ENCODE results near the gene EPN2. TPM values are rescaled to one million over a fixed set of nuclear protein-coding genes. Genes with fewer than 3 reads are reported as not detected.

The EPN2 gene
- total RNA-seq, 4 donors from 2014 or later = 20.4 to 39.0 (median 31.6) TPM

DNA sequence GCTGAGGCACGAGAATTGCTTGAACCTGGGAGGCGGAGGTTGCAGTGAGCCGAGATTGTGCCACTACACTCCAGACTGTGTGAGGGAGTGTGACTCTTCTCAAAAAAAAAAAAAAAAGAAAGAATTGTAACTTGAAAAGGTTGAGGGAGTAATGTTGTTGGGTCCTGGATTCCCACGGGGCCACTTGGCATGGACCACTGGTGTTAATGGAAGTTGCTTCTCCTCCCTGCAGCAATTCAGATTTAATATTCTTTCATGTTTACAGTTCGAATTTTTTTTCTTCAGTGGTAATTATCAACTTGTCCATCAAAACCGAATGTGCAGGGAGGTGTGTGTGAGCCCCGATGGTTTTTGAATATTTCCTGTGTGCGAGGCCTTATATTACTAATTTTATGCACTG, 7.2 kb downstream of the EPN2 start:
- TF ChIP-seq, protein P1, sequence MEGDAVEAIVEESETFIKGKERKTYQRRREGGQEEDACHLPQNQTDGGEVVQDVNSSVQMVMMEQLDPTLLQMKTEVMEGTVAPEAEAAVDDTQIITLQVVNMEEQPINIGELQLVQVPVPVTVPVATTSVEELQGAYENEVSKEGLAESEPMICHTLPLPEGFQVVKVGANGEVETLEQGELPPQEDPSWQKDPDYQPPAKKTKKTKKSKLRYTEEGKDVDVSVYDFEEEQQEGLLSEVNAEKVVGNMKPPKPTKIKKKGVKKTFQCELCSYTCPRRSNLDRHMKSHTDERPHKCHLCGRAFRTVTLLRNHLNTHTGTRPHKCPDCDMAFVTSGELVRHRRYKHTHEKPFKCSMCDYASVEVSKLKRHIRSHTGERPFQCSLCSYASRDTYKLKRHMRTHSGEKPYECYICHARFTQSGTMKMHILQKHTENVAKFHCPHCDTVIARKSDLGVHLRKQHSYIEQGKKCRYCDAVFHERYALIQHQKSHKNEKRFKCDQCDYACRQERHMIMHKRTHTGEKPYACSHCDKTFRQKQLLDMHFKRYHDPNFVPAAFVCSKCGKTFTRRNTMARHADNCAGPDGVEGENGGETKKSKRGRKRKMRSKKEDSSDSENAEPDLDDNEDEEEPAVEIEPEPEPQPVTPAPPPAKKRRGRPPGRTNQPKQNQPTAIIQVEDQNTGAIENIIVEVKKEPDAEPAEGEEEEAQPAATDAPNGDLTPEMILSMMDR (IDR thresholded peaks at IDR 0.05; ENCODE audit: low read depth) = no peak

DNA sequence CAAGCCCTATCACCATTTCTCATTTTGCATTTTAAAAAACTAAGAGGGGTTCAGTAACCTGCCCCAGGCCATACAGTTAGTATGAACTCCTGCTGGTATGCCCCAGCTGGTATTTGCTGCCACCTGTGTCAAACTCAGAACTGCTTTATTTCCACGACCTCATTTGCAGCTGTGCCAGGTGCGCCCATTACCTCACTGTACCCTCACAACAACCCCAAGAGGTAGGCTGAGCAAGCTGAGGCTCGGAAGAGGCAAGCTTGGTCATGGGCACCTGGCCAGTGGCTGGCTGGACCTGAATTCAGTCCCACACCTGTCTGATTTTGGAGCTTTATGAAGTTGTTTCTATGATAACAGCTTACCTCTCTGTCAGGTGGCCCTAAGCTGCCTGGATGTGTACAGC, 7.6 kb downstream of the EPN2 start:
- TF ChIP-seq, protein P1 (IDR thresholded peaks at IDR 0.05; ENCODE audit: low read depth) = no peak

DNA sequence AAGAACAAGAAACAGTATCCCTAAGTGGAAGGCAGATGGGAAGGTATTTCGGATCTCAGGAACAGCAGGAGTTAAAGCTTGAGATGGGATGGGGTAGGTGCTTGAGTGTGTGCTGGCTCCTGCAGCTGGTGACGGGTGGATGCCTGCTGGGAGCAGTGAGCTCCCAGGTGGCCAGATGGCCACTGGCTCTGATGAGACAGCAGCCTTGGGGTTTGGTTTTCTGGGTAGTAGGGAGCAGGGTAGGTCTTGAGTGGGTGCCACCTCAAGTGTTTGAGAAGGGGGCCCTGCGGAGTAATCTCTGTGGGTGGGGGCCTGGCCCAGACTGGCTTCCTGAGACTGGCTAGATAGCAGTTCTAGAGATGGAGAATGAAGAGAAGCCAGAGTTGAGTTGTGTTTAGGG, 10.3 kb downstream of the EPN2 start:
- TF ChIP-seq, protein P1 (IDR thresholded peaks at IDR 0.05; ENCODE audit: low read depth) = no peak

DNA sequence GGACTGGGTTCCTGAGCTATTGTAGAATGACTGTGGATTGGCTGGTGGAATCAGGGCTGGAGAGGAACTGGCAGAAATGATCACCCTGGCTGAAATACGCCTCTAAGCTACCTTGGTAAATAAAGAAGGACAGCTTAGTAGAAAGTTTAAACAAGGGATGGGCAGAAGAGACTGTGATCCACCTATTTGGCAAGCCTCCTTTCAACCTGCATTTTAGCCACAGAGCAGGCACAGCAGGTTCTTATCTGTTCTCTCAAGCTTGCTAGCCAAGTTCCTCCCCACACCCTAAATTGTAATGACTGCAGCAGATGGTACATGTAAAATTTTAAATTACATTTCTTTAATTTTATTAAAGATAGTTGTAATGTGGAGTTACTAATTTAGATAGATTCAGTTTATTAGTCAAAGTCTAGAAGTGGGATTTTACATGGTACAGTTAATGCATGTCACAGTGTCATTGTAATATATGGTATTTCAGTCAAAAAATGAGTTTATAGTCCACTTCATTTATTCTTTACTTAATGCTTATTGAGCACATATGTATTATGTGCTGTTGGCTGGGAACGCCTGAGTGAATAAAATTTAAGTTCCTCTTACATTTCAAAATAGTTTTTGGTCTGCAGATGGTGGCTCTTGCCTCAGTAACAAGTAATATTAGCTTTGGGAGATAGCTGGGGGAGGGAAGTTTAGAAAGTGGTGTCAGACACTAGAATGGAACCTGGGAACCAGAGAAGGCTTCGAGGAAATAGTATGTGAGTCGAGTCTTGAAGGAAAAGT, 11.2 kb downstream of the EPN2 start:
- TF ChIP-seq, protein P1 (IDR thresholded peaks at IDR 0.05; ENCODE audit: low read depth) = no peak

DNA sequence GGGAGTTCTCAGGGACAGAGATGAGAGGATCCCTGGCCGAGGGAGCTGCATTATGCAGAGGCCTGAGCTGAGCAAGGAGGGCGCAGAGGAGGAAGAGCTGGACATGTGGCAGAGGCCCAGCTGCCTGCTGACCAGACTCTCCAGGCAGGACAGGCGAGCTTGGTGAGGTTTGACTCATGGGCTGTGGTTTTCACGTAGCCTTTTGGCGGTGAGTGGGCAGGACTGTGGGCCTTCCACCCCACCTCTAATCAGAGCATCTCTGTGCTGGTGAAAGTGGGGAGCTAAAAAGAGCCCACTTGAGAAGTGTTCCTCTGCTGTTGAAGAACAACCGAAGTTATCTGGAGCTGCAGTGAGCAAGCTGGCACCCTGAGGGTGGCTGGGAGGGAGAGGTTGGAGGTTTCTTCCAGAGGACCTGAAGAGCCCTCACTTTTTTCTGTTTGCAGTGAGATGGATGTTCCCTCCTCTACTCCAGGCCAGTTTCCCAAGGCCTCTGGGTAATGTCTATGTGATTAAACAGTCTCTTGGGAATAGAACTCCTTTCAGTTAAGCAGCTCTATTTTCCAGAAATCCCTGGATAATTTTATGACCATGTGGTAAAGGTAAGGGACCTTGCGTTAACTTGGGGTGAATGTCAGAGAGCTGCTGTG, 11.9 kb downstream of the EPN2 start:
- TF ChIP-seq, protein P1 (IDR thresholded peaks at IDR 0.05; ENCODE audit: low read depth) = no peak

DNA sequence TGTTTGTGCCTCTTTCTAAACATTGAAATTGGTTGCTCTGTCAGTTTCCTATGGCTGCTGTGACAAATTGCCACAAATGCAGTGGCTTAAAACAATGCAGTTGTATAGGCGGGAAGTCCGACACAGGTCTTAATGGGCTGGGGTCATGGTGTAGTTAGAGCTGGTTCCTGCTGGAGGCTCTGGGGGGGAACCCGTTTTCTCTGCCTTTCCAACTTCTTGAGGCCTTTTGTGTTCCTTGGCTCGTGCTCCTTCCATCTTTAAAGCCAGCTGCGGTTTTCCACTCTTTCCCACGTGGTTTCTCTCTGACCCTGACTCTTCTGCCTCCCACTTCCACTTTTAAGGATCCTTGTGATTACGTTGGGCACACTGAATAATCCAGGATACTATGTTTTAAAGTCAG, 12.5 kb downstream of the EPN2 start:
- TF ChIP-seq, protein P1 (IDR thresholded peaks at IDR 0.05; ENCODE audit: low read depth) = no peak

DNA sequence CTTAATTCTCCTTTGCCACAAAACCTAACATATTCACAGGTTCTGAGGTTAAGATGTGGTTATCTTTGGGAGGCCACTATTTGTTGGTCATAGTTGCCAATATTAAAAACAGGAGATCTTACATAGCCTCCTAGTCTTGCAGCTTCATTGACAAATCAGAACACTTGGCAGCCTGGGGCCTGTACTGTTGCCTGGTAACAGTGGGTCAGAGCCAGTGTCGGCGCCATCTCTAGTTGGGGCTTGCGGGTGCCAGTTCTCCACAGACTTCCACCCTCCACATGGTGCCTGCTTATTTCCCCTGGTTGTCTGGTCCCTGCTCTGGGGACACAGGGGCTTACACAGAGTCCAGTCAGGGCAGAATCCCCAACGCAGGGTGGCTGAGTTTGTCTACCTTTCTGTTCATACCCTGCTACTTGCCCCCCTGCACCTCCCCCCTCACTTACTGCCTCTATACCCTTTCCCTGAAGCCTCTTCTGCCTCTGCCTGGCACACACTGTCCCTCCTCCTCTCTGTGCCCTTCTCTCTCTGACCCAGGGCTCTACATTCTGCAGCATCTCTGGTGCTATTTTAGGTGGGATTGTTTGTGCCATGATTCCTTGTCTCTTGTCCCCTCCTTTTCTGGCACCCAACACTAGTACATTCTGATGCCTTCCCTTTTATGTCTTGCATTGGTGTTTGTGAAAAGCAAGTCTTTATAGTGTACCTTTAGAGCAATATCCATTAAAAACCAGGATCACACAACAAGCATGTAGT, 13.4 kb downstream of the EPN2 start:
- TF ChIP-seq, protein P1 (IDR thresholded peaks at IDR 0.05; ENCODE audit: low read depth) = no peak

Data from subcutaneous adipose tissue (tissue), 4 donors.